IMR-90 (cell line): ENCODE data around the gene SNTG2. TPM values are rescaled to one million over a fixed set of nuclear protein-coding genes. Genes with fewer than 3 reads are reported as not detected.

ENCODE experiments used
- ATAC-seq: fragments of 200-7000 bp; cut with Tn5 transposase; 2 replicates; pipeline ENCODE4 v1.9.1; 2020; ENCODE audit warnings: low read depth, mild to moderate bottlenecking, moderate library complexity
- BruUV-seq: library from RNA; stranded (reverse); fragments of 400-500 nt; replicated peaks from 2 replicates; lab custom pipeline; 2021; lab: Mats Ljungman, UMichigan
- CTCF ChIA-PET: fragments of 300-600 bp; formaldehyde crosslinking; extraction: SDS; loops from one replicate; lab custom pipeline; 2021; ENCODE audit warnings: antibody characterized with exemption; lab: Yijun Ruan, JAX
- POLR2A ChIA-PET: fragments of 300-600 bp; sonication (Branson Sonifier 250); formaldehyde crosslinking; loops from one replicate; lab custom pipeline; 2022; ENCODE audit warnings: antibody characterized with exemption; ENCODE audit not compliant: unreplicated experiment; lab: Charles Lee
- DNase-seq: peaks from one replicate; pipeline ENCODE4 v3.0.0; 2013
- H2AFZ ChIP-seq: replicated peaks from 2 replicates; pipeline ENCODE3; 2013; ENCODE audit warnings: low read length, mild to moderate bottlenecking; ENCODE audit not compliant: poor library complexity
- H2AK5ac ChIP-seq: 2 replicates; pipeline ENCODE4 v1.6.1; 2013; ENCODE audit warnings: low read depth, low read length, inconsistent platforms
- H2AK9ac ChIP-seq: replicated peaks from 2 replicates; pipeline ENCODE3; 2013; ENCODE audit warnings: mild to moderate bottlenecking, low read depth, low read length, moderate library complexity; ENCODE audit not compliant: poor library complexity
- H2BK120ac ChIP-seq: 2 replicates; pipeline ENCODE4 v1.6.1; 2013; ENCODE audit warnings: low read depth, low read length, inconsistent platforms
- H2BK15ac ChIP-seq: 3 replicates; pipeline ENCODE4 v1.6.1; 2013; ENCODE audit warnings: low read depth, low read length, inconsistent platforms
- H2BK20ac ChIP-seq: 2 replicates; pipeline ENCODE4 v1.6.1; 2013; ENCODE audit warnings: low read depth, mild to moderate bottlenecking, inconsistent platforms, low read length, moderate library complexity
- H2BK5ac ChIP-seq: 2 replicates; pipeline ENCODE4 v1.6.1; 2013; ENCODE audit warnings: mild to moderate bottlenecking, low read depth, low read length, inconsistent platforms; ENCODE audit not compliant: poor library complexity, severe bottlenecking
- H3K14ac ChIP-seq: replicated peaks from 2 replicates; pipeline ENCODE4 v1.6.1; 2013; ENCODE audit warnings: low read depth, low read length, inconsistent platforms
- H3K18ac ChIP-seq: 2 replicates; pipeline ENCODE4 v1.6.1; 2013; ENCODE audit warnings: low read depth, low read length, control low read depth
- H3K23ac ChIP-seq: 2 replicates; pipeline ENCODE4 v1.6.1; 2013; ENCODE audit warnings: low read depth, low read length, inconsistent platforms
- H3K27ac ChIP-seq: 2 replicates; pipeline ENCODE4 v1.5.1; 2013; ENCODE audit warnings: mild to moderate bottlenecking, control low read depth, low read length; ENCODE audit not compliant: insufficient read depth
- H3K27me3 ChIP-seq: 2 replicates; pipeline ENCODE4 v1.6.1; 2013; ENCODE audit warnings: low read length; ENCODE audit not compliant: control insufficient read depth, insufficient read depth
- H3K36me3 ChIP-seq: 2 replicates; pipeline ENCODE4 v1.6.1; 2013; ENCODE audit warnings: low read length, mixed read lengths; ENCODE audit not compliant: control insufficient read depth, insufficient read depth
- H3K4ac ChIP-seq: 2 replicates; pipeline ENCODE4 v1.6.1; 2013; ENCODE audit warnings: low read depth, low read length, inconsistent platforms
- H3K4me1 ChIP-seq: 2 replicates; pipeline ENCODE4 v1.6.1; 2013; ENCODE audit warnings: low read length, mixed read lengths; ENCODE audit not compliant: control insufficient read depth, insufficient read depth
- H3K4me2 ChIP-seq: 2 replicates; pipeline ENCODE4 v1.6.1; 2013; ENCODE audit warnings: low read depth, mild to moderate bottlenecking, control low read depth, low read length, moderate library complexity
- H3K4me3 ChIP-seq: 2 replicates; pipeline ENCODE4 v1.5.1; 2013; ENCODE audit warnings: low read depth, mild to moderate bottlenecking, control low read depth, low read length, moderate library complexity; ENCODE audit not compliant: insufficient read depth
- H3K56ac ChIP-seq: 2 replicates; pipeline ENCODE4 v1.6.1; 2013; ENCODE audit warnings: low read length, inconsistent platforms; ENCODE audit not compliant: insufficient read depth; ENCODE audit errors: extremely low read depth
- H3K79me1 ChIP-seq, 2 experiments: 2 replicates each; pipeline ENCODE4 v1.6.1; 2013; ENCODE audit warnings: low read length in 2 of 2, inconsistent platforms in 1 of 2, low read depth in 1 of 2
- H3K9ac ChIP-seq: 2 replicates; pipeline ENCODE4 v1.6.1; 2013; ENCODE audit warnings: low read depth, low read length, control low read depth
- H3K9me1 ChIP-seq: 2 replicates; pipeline ENCODE4 v1.6.1; 2013; ENCODE audit warnings: low read length, inconsistent platforms; ENCODE audit not compliant: insufficient read depth
- H3K9me3 ChIP-seq: 2 replicates; pipeline ENCODE4 v1.6.1; 2013; ENCODE audit warnings: low read length; ENCODE audit not compliant: control insufficient read depth, insufficient read depth
- H4K20me1 ChIP-seq: 2 replicates; pipeline ENCODE4 v1.6.1; 2013; ENCODE audit warnings: low read length, inconsistent platforms; ENCODE audit not compliant: insufficient read depth
- H4K5ac ChIP-seq: 2 replicates; pipeline ENCODE4 v1.6.1; 2013; ENCODE audit warnings: mild to moderate bottlenecking, low read depth, low read length, control low read depth
- H4K8ac ChIP-seq, 2 experiments: 2 replicates each; pipeline ENCODE4 v1.6.1; 2013; ENCODE audit warnings: low read depth in 2 of 2, low read length in 2 of 2, control low read depth in 1 of 2, inconsistent platforms in 1 of 2
- H4K91ac ChIP-seq: 2 replicates; pipeline ENCODE4 v1.6.1; 2013; ENCODE audit warnings: low read depth, low read length, inconsistent platforms; ENCODE audit not compliant: insufficient read depth
- BHLHE40 ChIP-seq: fragments of 150-350 bp; IDR thresholded peaks from 2 replicates; pipeline ENCODE4 v1.6.1; 2016; ENCODE audit warnings: mild to moderate bottlenecking, low read depth, low read length
- CHD1 ChIP-seq: IDR thresholded peaks from 2 replicates; pipeline ENCODE4 v1.6.1; 2012; ENCODE audit warnings: low read depth, low read length, improper control_type of control experiment
- CTCF ChIP-seq: conservative IDR thresholded peaks from 2 replicates; pipeline ENCODE4 v1.5.1; 2012; ENCODE audit warnings: mild to moderate bottlenecking, low read depth, low read length, improper control_type of control experiment
- ELK1 ChIP-seq: fragments of 150-350 bp; IDR thresholded peaks from 2 replicates; pipeline ENCODE4 v1.6.1; 2016; ENCODE audit warnings: low read depth, mild to moderate bottlenecking, low read length, moderate library complexity, borderline replicate concordance
- FOS ChIP-seq: fragments of 150-350 bp; IDR thresholded peaks from 2 replicates; pipeline ENCODE4 v1.6.1; 2016; ENCODE audit warnings: low read depth, low read length
- MAFK ChIP-seq: IDR thresholded peaks from 2 replicates; pipeline ENCODE4 v1.6.1; 2012; ENCODE audit warnings: low read depth, low read length, improper control_type of control experiment
- MAZ ChIP-seq: IDR thresholded peaks from 2 replicates; pipeline ENCODE4 v1.6.1; 2012; ENCODE audit warnings: low read depth, mild to moderate bottlenecking, low read length, improper control_type of control experiment, moderate library complexity, borderline replicate concordance
- MXI1 ChIP-seq: IDR thresholded peaks from 2 replicates; pipeline ENCODE4 v1.6.1; 2012; ENCODE audit warnings: low read depth, mild to moderate bottlenecking, low read length, moderate library complexity, borderline replicate concordance
- NFE2L2 ChIP-seq: fragments of 150-350 bp; IDR thresholded peaks from 2 replicates; pipeline ENCODE4 v1.6.1; 2016; ENCODE audit warnings: low read depth, mild to moderate bottlenecking, low read length
- POLR2A ChIP-seq: IDR thresholded peaks from 2 replicates; pipeline ENCODE4 v1.6.1; 2012; ENCODE audit warnings: mild to moderate bottlenecking, low read depth, low read length
- RAD21 ChIP-seq: IDR thresholded peaks from 2 replicates; pipeline ENCODE4 v1.6.1; 2012; ENCODE audit warnings: low read length, improper control_type of control experiment
- RCOR1 ChIP-seq: IDR thresholded peaks from 2 replicates; pipeline ENCODE4 v1.6.1; 2012; ENCODE audit warnings: mild to moderate bottlenecking, low read length, improper control_type of control experiment; ENCODE audit not compliant: insufficient replicate concordance
- RFX5 ChIP-seq: IDR thresholded peaks from 2 replicates; pipeline ENCODE4 v1.8.0; 2012; ENCODE audit warnings: low read depth, mild to moderate bottlenecking, low read length, moderate library complexity
- SMC3 ChIP-seq: fragments of 150-350 bp; IDR thresholded peaks from 2 replicates; pipeline ENCODE4 v1.6.1; 2016; ENCODE audit warnings: low read depth, mild to moderate bottlenecking, antibody characterized with exemption, low read length, moderate library complexity
- USF2 ChIP-seq: fragments of 150-350 bp; IDR thresholded peaks from 2 replicates; pipeline ENCODE4 v1.6.1; 2017; ENCODE audit warnings: mild to moderate bottlenecking, antibody characterized with exemption, low read length, low read depth
- dilution Hi-C: fragments of 300-500 bp; cut with HindIII; formaldehyde crosslinking; loops from one replicate; pipeline ENCODE4 v1.14.3; 2018; ENCODE audit warnings: low sequenced_read_pairs; ENCODE audit not compliant: unreplicated experiment
- in situ Hi-C: fragments of 300-500 bp; cut with MboI; formaldehyde crosslinking; loops from 3 replicates; pipeline ENCODE4 v1.14.3; 2019; ENCODE audit warnings: low sequenced_read_pairs, inconsistent platforms, mixed read lengths
- intact Hi-C: fragments of 100-400 bp; cut with micrococcal nuclease; formaldehyde crosslinking; loops from 2 replicates; pipeline ENCODE4 v1.10.0; 2022
- polyA plus RNA-seq, 3 experiments: library from polyadenylated mRNA; depleted of rRNA; stranded (reverse); fragments of >200 nt; gene quantifications; 2 replicates each; pipeline ENCODE4 v1.2.3, GENCODE V29; 2012; ENCODE audit warnings: low replicate concordance in 1 of 3
- total RNA-seq: library from RNA; depleted of rRNA; stranded (reverse); fragments of >200 nt; gene quantifications from 2 replicates; pipeline ENCODE4 v1.2.3, GENCODE V29; 2012

The SNTG2 gene
- total and polyA plus RNA-seq, 2 of the 4 experiments (the other 2 are of a cell fraction): under 0.01 to 0.17 TPM

GRCh38 chr2:961786-962185, 11.1 kb downstream of the SNTG2 start:
- ATAC-seq (no peak), DNase-seq (no peak)
- ChIA-PET CTCF (no interaction called here), POLR2A (no interaction called here)
- Histone ChIP-seq H3K9me3 (no peaks in the 10 kb centered on the region; the same call in 1 of the 2 replicates), H3K23ac (no peak overlapping the region), H2AK5ac (no peak overlapping the region), H3K27me3 (no peaks in the 10 kb centered on the region), H2BK5ac (no peak overlapping the region), H2BK20ac (no peak overlapping the region), H3K56ac (no peak overlapping the region), H3K4me3 (no peak overlapping the region), H3K14ac (no peak overlapping the region), H4K20me1 (no peaks in the 10 kb centered on the region), H3K9me1 (no peaks in the 10 kb centered on the region), H4K5ac (no peak overlapping the region), H3K27ac (no peak overlapping the region), H3K79me1 (no peaks in the 10 kb centered on the region), H3K4me2 (no peak overlapping the region), H2AFZ (no peak overlapping the region), H2BK15ac (no peak overlapping the region), H4K91ac (no peak overlapping the region), H4K8ac (no peak overlapping the region), H2AK9ac (no peak overlapping the region), H3K9ac (no peak overlapping the region), H2BK120ac (no peak overlapping the region), H3K36me3 (no peaks in the 10 kb centered on the region), H3K18ac (no peak overlapping the region), H3K4me1 (no peaks in the 10 kb centered on the region), H3K4ac (no peak overlapping the region)
- TF ChIP-seq BHLHE40 (no peak), MAFK (no peak), FOS (no peak), RAD21 (no peak), CHD1 (no peak), RCOR1 (no peak), NFE2L2 (no peak), SMC3 (no peak), MXI1 (no peak), ELK1 (no peak), USF2 (no peak), POLR2A (no peak), RFX5 (no peak), MAZ (no peak), CTCF (no peak)
- intact Hi-C loops: no loop called here
- dilution Hi-C loops: no loop called here
- in situ Hi-C loops: loop anchor here (10.0 kb wide), 1 partner anchor 583 kb away; no protein-coding TSS in a partner anchor
- no TSS peak for BruUV-seq
